ENCODE measurements around the gene PFN4.

DNA sequence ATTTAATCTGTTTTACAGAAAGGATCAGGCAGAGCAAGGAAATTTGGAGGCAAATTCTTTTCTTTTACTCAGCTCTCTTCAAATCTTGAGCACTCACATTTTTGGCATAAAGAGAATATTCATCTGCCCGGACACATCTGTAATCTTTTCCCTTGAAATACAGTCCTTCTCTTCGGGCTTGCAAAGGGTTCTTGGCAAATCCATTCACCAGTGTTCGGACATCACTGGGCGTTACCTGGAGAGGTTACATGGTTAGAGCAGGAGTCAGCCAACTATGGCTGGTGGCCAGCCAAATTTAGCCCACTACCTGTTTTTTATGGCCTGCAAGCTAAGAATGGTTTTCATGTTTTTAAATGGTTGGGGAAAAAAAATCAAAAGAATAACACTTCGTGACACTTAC is 2.1 kb downstream of the PFN4 start:
- TF ChIP-seq EP300 (IDR thresholded peaks at IDR 0.05) = no peak
- no peak for TF ChIP-seq POLR2A (IDR thresholded peaks at IDR 0.05)
